ENCODE data around the gene MXRA7. TPM values are rescaled to one million over a fixed set of nuclear protein-coding genes. Genes with fewer than 3 reads are reported as not detected.
"Not testable (repeated sequence)": the region's sequence is repeated elsewhere in the genome, so short reads cannot be mapped to it uniquely, and the experiment has no call there.

Gene MXRA7
- total RNA-seq, 4 donors from 2014 or later, result 44.5 to 67.8 (median 56.9) TPM

GRCh38 chr17:76733618-76733957 lies 22.8 kb upstream of the MXRA7 start:
- peaks cover 44% of the 10 kb centered on the region for H3K36me3 ChIP-seq
- DNase-seq (ENCODE audit: low spot score in 2 of 2), result no peak
- peaks cover 66% of the 10 kb centered on the region for H3K4me1 ChIP-seq
- H3K27ac ChIP-seq, result no peak overlapping the region
- peak overlapping the region; percentile 82 for H3K4me3 ChIP-seq
- H3K27me3 ChIP-seq, result no peaks in the 10 kb centered on the region
- TF ChIP-seq EP300 (IDR thresholded peaks at IDR 0.05) (no peak), CTCF (IDR thresholded peaks at IDR 0.05) (no peak), POLR2A (IDR thresholded peaks at IDR 0.05) (no peak), POLR2AphosphoS5 (IDR thresholded peaks at IDR 0.05) (no peak)
- 67% methylated on average over 1 of the region's 1 CpG for WGBS
- H3K9me3 ChIP-seq, result no peaks in the 10 kb centered on the region

- Histone ChIP-seq H3K4me1 (peaks cover 66% of the 10 kb centered on the region), H3K9me3 (no peaks in the 10 kb centered on the region), H3K27me3 (no peaks in the 10 kb centered on the region), H3K27ac (no peak overlapping the region), H3K36me3 (peaks cover 44% of the 10 kb centered on the region), H3K4me3 (no peak overlapping the region)
- DNase-seq (ENCODE audit: low spot score in 2 of 2), result no peak
- 58% methylated on average over 3 of the region's 3 CpGs for WGBS
- TF ChIP-seq POLR2A (IDR thresholded peaks at IDR 0.05), result no peak
Measured at GRCh38 chr17:76732734-76733617, 22.2 kb upstream of the MXRA7 start.

- H3K4me3 ChIP-seq; DNase-seq (ENCODE audit: low spot score in 2 of 2); H3K27ac ChIP-seq; H3K27me3 ChIP-seq; H3K9me3 ChIP-seq: not testable (repeated sequence)
- Histone ChIP-seq H3K36me3 (peaks cover 44% of the 10 kb centered on the region), H3K4me1 (peaks cover 74% of the 10 kb centered on the region)
- WGBS, result 84% methylated on average over 13 of the region's 13 CpGs
Measured at GRCh38 chr17:76731800-76732733, 21.3 kb upstream of the MXRA7 start.

GRCh38 chr17:76727745-76728456 lies 17.1 kb upstream of the MXRA7 start:
- DNase-seq (ENCODE audit: low spot score in 2 of 2), result peak in 1 of 2 donors; percentile 66
- peaks cover 37% of the 10 kb centered on the region for H3K36me3 ChIP-seq
- no peaks in the 10 kb centered on the region for H3K27me3 ChIP-seq
- peak overlapping the region; percentile 97 for H3K27ac ChIP-seq
- 37% methylated on average over 18 of the region's 18 CpGs for WGBS
- H3K9me3 ChIP-seq, result no peaks in the 10 kb centered on the region
- H3K4me1 ChIP-seq, result peaks cover 65% of the 10 kb centered on the region
- no peak for TF ChIP-seq EP300 (IDR thresholded peaks at IDR 0.05)
- TF ChIP-seq POLR2A (IDR thresholded peaks at IDR 0.05), result no peak
- TF ChIP-seq POLR2AphosphoS5 (IDR thresholded peaks at IDR 0.05), result no peak
- TF ChIP-seq CTCF (IDR thresholded peaks at IDR 0.05), result no peak
- peak overlapping the region; percentile 83 for H3K4me3 ChIP-seq

GRCh38 chr17:76726776-76727718 lies 16.3 kb upstream of the MXRA7 start, which contains the start of gene METTL23:
TSS of gene METTL23 (plus strand) at chr17:76726839. CDS start at chr17:76729711, 2,872 bp downstream.
- peak; percentile 92 to 93 for DNase-seq (ENCODE audit: low spot score in 2 of 2)
- H3K4me1 ChIP-seq, result peaks cover 59% of the 10 kb centered on the region
- H3K27me3 ChIP-seq, result no peaks in the 10 kb centered on the region
- TF ChIP-seq POLR2AphosphoS5 (IDR thresholded peaks at IDR 0.05) (peak; percentile 8 to 28 (median 12)), POLR2A (IDR thresholded peaks at IDR 0.05) (no peak), CTCF (IDR thresholded peaks at IDR 0.05) (peak; percentile 44 to 67), EP300 (IDR thresholded peaks at IDR 0.05) (no peak)
- peak within 1 kb of the TSS; percentile 83 for H3K4me3 ChIP-seq
- peaks cover 36% of the 10 kb centered on the region for H3K36me3 ChIP-seq
- H3K27ac ChIP-seq, result peak within 1 kb of the TSS; percentile 97
- WGBS, result 1% methylated on average over 50 of the region's 71 CpGs
- H3K9me3 ChIP-seq, result no peaks in the 10 kb centered on the region
